Measurements from ENCODE around the gene LVRN. TPM values are rescaled to one million over a fixed set of nuclear protein-coding genes. Genes with fewer than 3 reads are reported as not detected.

The LVRN gene
- total RNA-seq, 1 experiment from 2014 or later = 0.09 TPM

DNA sequence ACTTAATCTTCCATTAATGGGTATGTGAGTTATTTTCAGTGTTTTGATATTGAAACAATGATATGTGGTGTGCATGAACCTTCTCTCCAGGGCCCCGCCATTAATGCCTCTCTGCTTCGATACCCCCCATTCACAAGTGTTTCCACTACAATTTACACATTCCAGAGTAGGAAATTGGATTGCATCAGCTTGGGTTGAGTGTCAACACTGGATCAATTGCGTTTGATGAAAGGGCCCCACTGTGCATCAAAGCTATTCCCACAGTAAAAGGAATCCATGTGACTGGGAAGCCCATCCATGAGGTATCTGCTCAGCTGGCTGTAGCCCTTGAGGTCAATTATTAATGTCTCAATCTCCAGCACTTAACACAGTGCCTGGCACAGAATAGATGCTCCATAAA, 17.8 kb upstream of the LVRN start:
- Histone ChIP-seq H3K23ac (ENCODE audit: insufficient read length, low read depth, low read length) (no peak overlapping the region), H3K4me2 (ENCODE audit: insufficient read depth, insufficient read length, low read length) (no peak overlapping the region), H2BK15ac (ENCODE audit: low read depth, low read length) (no peak overlapping the region), H3T11ph (ENCODE audit: low read length) (no peak overlapping the region), H4K5ac (ENCODE audit: insufficient read length, low read depth, low read length) (no peak overlapping the region), H3K79me1 (ENCODE audit: insufficient read depth, low read depth, low read length, poor library complexity, severe bottlenecking) (no peaks in the 10 kb centered on the region), H2AFZ (ENCODE audit: low read length) (no peak overlapping the region), H2AK5ac (ENCODE audit: insufficient read length, low read length) (no peak overlapping the region), H2BK120ac (ENCODE audit: low read depth, low read length, poor library complexity, severe bottlenecking) (no peak overlapping the region), H3K56ac (ENCODE audit: insufficient read length, low read depth, low read length) (no peak overlapping the region), H3K18ac (ENCODE audit: insufficient read length, low read depth, low read length) (no peak overlapping the region), H3K79me2 (ENCODE audit: insufficient read depth, low read length) (no peaks in the 10 kb centered on the region; the same call in 1 of the 2 replicates), H2BK20ac (ENCODE audit: low read depth, low read length, poor library complexity, severe bottlenecking) (no peak overlapping the region), H3K14ac (ENCODE audit: insufficient read depth, low read length) (no peak overlapping the region), H3K4me1 (ENCODE audit: insufficient read depth, low read length) (no peaks in the 10 kb centered on the region; the same call in 1 of the 2 replicates), H3K27ac (ENCODE audit: insufficient read length, low read depth, low read length) (no peak overlapping the region), H3K9me3 (ENCODE audit: control insufficient read depth, low read depth, low read length) (no peaks in the 10 kb centered on the region), H3K4ac (ENCODE audit: low read depth, low read length) (no peak overlapping the region), H4K20me1 (ENCODE audit: control insufficient read depth, insufficient read depth, insufficient read length) (no peaks in the 10 kb centered on the region), H4K8ac (replicated peaks; ENCODE audit: insufficient read length, low read depth, low read length) (no peak overlapping the region), H3K23me2 (ENCODE audit: insufficient read length, low read depth, low read length, poor library complexity, severe bottlenecking) (no peaks in the 10 kb centered on the region), H3K27me3 (ENCODE audit: insufficient read depth, low read length) (no peaks in the 10 kb centered on the region), H2BK5ac (ENCODE audit: insufficient read length, low read length) (no peak overlapping the region), H4K91ac (ENCODE audit: insufficient read length, low read depth, low read length) (no peak overlapping the region), H2BK12ac (ENCODE audit: insufficient read length, low read depth, low read length) (no peak overlapping the region), H3K9ac (ENCODE audit: extremely low read depth, insufficient read length, low read length) (no peak overlapping the region)
- H3K9me3 Mint-ChIP-seq = peaks cover 4 to 8% of the 10 kb centered on the region in 2 experiments; a peak in 4 of 5 replicates
- H3K4me3 Mint-ChIP-seq = no peak overlapping the region
- H3K4me1 Mint-ChIP-seq = peaks cover 1 to 8% of the 10 kb centered on the region in 2 experiments
- peaks cover 0 to 5% (median 0%) of the 10 kb centered on the region in 3 experiments; a peak in 3 of 7 replicates for H3K36me3 Mint-ChIP-seq (ENCODE audit: insufficient read depth in 1 of 3, low read depth in 3 of 3)
- H3K27me3 Mint-ChIP-seq (ENCODE audit: low read depth) = no peaks in the 10 kb centered on the region
- DNase-seq = no peak
- no CpG with 5 or more reads among the region's 3 CpGs for WGBS (ENCODE audit: extremely low coverage, insufficient read length, low lambda C conversion rate)
- TF ChIP-seq, protein P1, sequence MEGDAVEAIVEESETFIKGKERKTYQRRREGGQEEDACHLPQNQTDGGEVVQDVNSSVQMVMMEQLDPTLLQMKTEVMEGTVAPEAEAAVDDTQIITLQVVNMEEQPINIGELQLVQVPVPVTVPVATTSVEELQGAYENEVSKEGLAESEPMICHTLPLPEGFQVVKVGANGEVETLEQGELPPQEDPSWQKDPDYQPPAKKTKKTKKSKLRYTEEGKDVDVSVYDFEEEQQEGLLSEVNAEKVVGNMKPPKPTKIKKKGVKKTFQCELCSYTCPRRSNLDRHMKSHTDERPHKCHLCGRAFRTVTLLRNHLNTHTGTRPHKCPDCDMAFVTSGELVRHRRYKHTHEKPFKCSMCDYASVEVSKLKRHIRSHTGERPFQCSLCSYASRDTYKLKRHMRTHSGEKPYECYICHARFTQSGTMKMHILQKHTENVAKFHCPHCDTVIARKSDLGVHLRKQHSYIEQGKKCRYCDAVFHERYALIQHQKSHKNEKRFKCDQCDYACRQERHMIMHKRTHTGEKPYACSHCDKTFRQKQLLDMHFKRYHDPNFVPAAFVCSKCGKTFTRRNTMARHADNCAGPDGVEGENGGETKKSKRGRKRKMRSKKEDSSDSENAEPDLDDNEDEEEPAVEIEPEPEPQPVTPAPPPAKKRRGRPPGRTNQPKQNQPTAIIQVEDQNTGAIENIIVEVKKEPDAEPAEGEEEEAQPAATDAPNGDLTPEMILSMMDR (conservative IDR thresholded peaks at IDR 0.05) = no peak
- no peak overlapping the region for H3K27ac Mint-ChIP-seq

All from H9 (cell line).